Embryonic facial prominence (tissue), 1 donor: ENCODE data around the gene MAEA.

Experiments used
- DNase-seq: peaks from one replicate; pipeline ENCODE4 v3.0.0-alpha.2; 2016; ENCODE audit errors: extremely low spot score

The MAEA gene

DNA sequence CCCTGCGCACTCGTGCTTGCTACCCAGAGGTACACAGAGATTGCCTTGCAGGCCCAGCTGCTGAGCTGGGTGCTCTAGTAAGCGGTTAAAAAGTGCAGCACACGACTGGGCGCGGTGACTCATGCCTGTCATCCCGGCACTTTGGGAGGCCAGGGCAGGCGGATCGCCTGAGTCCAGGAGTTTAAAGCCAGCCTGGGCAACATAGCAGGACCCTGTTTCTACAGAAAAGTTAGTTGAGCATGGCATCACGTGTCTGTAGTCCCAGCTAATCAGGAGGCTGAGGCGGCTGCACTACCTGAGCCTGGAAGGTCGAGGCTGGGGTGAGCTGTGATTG, 62.8 kb downstream of the MAEA start:
- no peak for DNase-seq

DNA sequence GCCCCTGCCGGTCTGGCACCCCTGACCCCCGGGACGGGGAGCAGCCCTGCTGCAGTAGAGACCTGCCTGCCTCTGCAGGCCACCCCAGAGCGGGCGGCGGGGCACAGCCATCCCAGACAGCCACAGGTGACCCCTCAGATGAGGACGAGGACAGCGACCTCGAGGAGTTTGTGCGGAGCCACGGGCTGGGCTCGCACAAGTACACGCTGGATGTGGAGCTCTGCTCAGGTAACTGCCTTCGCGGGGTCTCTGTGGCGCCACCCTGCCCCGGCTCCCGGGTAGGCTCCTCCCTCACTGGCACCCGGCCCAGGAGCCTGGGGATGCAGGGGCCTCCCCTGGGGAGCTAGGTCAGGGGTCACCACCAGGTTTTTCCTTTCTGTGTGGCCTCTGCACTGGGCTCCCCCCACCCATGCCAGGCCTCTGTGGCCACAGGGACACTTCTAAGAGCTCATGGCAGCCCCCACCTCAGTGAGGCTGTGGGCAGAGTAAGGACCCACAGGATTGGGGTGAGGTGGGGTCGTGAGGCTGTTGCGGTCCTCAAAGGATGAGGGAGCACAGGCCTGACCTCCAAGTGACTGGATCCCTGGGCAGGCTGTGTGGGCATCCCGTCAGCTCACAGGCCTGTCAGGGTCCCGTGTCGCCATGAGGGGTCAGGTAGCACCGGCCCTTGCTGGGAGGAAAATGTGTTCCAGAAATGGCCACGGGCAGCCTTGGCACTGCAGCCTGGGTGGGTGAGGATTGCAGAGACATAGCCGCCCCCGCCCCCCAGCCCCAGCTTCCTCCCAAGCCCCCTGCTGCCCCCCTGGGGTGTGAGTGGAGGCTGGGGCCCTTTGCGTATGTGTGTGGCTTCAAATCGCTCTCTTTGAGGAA, 63.7 kb downstream of the MAEA start:
- no peak for DNase-seq

DNA sequence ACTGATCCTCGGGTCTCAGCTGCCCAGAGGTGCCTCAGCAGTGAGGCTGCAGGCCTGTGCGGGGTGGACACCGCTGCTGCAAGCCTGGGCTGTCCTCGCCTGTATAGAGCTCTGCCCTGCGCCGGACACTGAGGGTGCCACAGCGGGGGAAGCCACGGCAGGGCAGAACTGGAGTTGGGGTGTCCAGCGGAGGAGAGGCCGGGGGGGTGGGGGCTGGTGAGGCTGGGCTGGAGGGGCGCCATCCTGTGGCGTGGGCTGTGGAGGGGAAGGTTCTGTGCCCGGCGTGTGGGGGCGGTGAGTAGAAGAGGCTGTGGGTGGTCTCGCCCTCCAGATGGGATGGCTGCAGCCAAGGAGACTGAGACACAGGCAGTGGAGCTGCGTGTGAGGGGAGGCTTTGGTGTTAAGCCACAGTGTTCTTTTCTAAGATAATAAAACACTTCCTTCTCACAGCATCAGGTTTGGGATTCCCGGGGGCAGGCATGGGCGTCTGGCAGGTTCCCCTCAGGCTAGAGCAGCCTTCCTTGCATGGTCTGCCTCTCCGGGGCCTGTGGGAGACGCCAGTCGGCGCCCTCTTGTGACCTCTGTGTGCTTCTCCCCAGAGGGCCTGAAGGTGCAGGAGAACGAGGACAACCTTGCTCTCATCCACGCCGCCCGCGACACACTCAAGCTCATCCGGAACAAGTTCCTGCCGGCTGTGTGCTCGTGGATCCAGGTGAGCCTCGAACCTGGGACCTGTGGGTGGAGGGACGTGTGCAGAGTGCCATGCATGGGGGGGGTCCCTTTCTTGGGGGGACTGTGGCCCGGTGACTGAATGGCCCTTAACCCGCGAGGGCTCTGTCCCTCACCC, 64.7 kb downstream of the MAEA start:
- DNase-seq, result no peak

DNA sequence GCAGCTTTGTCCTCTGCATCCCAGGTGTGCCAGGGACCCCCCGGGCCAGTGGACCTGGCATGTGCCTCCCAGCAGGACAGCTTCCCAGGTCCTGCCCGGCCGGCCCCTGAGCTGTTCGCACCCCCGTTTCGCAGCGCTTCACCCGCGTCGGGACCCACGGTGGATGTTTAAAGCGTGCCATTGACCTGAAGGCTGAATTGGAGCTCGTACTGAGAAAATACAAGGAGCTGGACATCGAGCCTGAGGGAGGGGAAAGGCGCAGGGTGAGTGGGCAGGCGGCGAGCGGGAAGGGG, 65.2 kb downstream of the MAEA start:
- DNase-seq, result no peak

DNA sequence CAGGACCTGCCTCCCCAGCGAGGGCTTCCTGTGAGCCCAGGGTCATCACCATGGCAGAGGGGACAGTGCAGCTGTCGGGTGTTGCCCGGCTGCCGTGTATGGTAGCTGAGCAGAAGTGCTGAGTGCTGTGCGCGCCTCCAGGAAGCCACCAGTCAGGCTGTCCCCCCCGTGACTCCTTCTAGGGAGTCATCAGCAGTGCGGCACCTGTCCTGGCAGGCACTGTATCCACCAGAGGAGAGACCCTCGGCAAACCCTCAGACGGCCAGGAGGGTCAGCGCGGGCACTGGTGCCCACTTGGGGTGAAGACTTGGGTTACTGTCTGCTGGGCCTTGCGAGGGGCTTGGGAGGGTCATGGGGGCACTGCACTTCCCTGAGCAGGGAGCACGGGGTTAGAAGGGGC, 65.7 kb downstream of the MAEA start:
- no peak for DNase-seq

DNA sequence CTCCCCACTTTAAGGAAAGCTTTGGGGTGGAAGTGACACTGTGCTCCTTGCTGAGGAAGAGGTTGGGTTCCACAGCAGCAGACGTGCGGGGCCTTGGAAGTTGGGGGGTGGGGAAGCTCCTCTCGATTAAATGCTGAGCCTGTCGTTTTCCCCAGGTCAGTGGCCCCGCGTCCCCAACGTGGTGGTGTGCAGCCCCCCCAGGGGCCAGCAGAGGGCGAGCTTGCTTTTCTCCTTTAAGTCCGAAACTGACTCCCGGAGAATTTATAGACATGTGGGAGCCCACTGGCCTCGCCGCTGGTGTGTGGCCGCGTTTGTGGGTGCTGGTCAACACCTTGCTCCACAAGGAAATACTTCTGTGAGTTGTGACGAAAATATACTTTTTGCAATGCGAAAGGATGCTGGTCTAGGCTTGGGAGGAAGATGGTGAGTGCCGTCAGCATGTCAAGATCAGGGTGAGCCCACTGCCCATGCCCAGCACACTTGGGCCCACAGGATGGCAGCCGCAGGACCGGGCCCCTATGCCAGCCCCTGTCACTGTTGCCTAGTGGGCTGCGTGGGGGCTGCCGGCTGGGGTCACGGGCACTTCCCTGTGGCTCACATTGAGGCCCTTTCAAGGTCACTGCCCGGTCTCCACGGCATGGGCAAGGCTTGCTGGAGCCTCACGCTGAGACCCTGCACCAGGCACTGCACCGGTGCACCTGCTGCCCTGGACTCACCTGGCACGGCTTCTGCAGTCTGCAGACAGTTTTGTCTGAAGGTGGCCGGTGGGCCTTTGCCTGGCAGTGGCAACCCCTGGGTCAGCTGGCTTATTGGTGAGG, 66.7 kb downstream of the MAEA start:
- DNase-seq, result no peak

DNA sequence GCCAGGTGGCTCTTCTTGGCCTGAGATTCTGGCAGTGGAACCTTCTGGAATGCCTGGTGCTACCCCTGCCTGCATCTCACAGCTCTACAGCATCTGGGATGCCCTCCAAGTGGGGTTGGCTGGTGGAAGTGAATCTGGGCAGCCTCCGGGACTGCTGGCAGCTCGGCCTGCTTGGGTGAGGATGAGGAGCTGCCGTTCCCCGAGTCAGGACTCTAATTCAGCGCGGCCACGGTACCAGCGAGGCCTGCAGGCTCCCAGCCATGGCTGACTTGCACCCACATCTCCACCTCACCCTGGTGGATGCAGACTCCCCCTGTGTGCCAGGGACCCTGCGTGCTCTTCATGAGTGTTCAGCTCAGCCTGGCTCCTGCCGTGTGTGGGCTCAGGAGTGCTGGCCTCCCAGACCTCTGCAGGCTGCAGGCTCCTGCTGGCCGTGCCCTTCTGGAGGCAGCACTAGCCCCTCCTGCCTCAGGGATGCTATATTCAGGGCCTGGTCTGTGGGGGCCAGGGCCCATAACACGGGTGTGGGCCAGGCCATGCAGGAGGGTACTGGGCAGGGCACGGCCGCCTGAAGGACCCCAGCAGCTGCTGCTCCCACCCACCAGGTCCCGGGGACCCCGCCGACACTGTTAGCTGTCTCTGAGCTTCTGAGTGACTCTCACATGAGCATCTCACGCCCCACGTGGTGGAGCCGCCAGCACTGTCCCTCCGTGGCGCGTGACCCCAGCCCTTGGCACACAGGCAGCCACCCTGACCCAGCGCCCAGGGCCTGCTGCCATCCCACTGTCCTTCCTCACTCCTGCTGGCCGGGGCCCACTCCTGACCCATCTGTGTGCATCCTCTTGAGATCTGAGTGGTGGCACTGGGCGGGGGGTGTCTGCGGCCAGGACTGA, 67.9 kb downstream of the MAEA start:
- no peak for DNase-seq

DNA sequence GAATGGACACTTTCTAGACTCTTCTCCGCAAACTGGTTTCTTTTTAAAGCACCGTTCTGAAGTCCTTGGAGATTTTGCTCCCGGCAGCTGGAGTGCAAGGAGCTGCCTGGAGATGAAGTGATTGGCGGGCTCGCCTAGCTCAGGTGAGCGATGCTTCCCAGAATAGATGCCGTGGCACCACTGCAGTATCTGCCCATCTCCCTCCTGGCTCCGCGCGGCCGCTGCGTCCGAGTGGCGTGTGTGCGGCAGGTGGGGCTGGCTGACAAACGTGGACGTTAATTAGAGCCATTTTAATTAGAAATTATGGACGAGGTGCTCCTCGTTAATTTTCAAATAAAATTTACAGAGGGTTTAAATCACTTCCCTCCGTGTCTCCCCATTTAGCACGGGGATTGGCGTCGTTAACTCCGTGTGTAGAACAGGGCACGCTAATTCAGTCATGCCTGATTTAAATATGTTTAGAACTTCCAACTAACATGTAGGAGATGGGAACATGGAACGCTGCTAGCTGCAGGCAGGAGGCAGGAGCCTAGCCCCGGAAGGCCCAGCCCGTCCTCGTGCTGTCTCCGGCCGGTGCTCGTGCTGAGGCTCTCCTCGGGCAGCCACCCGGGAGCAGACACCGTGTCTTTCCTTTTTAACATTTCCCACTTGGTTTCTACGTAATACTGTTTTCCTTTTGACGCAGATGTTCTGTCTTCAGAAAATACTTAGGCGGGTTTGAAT, 68.9 kb downstream of the MAEA start:
- DNase-seq, result no peak

DNA sequence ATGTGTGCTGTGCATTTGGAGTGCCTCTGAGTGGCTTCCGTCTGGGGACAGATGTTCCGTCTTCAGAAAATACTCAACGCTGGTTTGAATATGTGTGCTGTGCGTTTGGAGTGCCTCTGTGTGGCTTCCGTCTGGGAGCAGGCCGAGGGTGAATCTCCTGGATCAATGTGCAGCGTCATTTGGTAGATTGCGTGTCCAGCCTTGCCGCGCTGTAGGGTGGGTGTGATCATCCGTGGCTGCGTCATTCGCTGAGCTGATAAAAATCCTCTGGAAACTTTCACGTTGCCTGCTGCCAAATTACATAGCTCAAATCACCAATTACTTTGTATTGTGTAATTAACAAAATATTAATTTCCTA, 69.4 kb downstream of the MAEA start:
- no peak for DNase-seq

DNA sequence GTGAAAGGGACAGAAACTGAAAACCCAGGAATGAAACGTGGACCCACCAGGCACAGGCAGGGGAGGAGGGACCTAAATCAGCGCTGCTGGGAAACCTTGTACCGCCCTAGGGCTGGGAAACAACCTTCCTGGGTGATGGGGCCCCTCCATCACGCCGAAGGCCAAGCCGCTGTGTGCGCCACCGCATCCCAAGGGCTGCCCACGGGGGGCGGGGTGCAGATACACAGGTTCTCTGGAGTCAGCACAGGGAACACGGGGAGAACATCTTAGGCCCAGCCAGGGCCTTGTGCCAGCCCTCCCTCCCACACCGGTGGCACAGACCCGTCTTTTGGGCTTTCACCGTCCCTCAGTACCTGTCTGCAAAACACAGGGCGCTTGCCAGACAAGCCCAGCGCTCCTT, 70.3 kb downstream of the MAEA start:
- DNase-seq, result no peak

DNA sequence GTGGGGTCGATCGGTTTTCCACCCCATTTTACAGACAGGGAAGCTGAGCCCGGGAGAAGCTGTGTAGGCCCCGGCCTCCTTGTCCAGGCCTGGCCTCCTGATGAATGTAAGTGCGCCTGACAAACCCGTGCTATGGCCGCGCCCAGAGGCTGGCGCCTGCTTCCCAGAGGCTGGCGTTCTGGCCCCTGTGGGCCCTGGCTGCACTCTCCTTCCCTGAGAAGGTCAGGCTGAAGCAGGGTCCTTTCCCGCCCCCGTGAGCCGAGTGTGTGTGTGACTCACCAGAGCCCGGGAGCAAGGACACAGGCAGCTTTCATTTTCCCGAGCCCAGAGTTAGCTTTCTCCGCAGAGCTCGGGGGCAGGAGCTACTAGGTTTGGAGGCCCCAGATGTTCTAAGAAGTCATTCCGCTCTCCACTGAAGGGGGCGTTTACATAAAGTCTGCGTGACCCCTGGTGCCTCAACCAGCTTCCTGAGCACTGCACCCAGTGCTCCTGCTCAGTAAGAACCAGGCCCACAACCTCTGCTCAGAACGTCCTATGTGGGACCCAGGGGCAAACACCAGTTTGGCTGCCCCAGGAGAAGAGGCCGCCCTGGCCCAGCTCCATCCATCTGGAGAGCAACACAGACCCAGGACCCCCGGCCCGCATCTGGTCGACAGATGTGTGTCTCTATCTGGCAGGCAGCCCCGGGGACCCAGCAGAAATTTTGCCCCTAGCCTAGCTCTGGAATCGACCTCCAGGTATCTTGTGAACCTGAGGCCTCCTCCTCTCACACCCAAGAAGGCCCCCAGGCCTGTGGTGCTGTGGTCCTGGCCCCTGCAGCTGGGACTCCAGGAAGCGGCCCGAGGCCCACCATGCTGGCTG, 71.0 kb downstream of the MAEA start:
- no peak for DNase-seq

DNA sequence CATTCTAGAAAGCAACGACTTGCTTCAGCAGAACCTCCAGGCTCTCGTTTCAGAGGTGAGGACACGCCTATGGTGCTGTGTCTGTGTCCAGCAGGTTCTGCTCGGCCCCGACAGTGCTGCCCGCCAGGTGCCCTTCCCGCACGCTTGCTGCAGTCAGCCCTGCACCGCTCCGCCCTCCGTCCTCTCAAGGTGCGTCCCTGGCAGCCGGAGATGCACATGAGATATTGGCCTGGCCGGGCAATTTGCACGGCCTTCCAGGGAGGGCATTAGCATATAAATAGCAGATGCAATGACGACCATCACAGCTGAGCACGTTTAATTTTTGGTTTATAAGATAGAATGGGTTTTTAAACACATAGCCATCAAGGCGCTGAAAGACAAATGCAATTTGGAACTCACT, 71.7 kb downstream of the MAEA start:
- DNase-seq, result no peak

DNA sequence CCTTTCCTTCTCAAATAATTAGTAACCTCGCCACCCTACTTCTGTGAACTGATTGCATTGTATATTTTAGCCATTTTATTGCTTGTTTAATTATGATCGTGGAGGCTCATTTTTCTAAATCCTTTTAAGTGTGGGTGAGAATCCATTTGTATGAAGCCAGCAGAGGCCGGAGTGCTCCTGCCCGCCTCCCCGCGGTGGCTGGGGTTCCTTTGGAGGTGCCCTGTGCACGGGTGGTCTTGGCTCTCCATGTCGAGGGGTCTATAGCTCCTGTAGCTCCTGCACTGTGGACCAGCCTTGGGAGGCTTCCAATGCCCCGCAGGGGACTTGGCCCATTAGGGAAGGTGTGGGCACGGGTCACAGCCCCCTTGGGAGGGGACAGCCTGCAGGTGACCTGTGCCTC, 72.4 kb downstream of the MAEA start:
- DNase-seq, result no peak

DNA sequence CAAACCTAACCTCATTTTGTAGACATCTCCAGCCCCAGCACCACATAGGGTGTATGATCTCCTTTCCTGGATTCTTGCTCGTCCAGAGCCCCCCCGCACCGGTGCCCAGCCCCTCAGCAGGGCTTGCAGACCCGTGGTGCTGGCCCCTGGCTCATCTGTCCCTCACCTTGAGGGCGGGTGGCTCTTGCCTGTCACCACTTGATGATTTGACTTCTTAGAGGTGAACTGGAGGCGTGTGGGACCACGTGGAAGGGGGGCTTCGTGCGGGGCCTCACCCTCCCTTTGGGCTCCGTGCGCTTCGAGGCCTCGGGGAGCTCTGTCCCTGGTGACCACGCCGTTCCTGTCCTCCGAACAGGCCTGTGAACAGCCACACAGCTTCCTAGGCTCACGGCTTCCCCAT, 72.8 kb downstream of the MAEA start:
- no peak for DNase-seq

DNA sequence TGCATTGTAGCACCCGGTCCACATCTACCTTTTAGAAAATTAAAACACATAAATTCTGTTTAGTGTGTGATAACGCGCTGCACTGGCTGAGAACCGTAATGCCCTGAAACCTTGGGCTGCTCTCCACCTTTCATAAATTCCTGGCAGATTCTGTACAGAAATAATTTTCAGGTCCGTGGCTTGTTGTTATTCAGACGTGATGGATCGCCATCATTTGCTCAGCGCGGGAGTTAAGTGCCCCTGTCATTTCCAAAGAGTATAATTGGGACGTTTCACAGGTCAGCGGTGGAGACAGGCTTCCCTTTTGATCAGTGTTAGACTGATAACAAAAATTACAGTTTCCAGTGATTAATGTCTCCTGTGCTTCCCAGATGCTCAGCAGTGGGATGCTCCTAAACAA, 73.8 kb downstream of the MAEA start:
- no peak for DNase-seq

DNA sequence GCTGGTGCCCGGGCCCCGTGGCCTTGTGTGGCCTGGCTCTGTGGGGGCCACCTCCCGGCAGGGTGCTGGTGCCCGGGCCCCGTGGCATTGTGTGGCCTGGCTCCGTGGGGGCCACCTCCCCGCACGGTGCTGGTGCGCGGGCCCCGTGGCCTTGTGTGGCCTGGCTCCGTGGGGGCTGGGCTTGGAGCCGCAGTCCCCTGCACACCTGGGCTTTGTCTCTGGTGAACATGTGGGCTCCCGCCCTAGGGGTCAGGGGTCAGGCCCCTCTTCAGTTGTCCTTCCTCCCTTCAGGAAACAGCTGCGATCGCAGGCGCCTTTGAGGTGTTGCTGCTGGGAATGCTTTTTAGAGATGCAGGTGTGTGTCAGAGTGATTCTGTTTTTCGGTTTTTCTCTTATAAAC, 74.5 kb downstream of the MAEA start:
- no peak for DNase-seq

DNA sequence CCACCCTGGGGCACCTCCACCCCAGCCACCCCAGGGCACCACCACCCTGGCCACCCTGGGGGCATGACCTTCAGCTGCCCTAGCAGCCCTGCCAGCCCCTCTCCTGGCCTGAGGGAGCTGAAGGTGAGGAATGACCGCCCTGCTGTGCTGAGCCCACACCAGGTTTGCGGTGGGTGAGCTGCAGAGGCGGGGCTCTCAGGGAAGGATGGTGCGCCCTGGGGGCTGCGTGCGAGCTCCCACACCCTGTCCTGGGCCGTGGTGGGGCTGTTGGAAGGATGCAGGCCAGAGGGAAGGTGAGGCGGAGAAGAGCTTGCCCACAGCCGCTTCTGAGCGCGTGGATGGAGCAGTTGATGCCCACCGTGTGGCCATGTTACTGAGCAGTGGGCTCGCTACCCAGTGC, 75.1 kb downstream of the MAEA start:
- DNase-seq, result no peak

DNA sequence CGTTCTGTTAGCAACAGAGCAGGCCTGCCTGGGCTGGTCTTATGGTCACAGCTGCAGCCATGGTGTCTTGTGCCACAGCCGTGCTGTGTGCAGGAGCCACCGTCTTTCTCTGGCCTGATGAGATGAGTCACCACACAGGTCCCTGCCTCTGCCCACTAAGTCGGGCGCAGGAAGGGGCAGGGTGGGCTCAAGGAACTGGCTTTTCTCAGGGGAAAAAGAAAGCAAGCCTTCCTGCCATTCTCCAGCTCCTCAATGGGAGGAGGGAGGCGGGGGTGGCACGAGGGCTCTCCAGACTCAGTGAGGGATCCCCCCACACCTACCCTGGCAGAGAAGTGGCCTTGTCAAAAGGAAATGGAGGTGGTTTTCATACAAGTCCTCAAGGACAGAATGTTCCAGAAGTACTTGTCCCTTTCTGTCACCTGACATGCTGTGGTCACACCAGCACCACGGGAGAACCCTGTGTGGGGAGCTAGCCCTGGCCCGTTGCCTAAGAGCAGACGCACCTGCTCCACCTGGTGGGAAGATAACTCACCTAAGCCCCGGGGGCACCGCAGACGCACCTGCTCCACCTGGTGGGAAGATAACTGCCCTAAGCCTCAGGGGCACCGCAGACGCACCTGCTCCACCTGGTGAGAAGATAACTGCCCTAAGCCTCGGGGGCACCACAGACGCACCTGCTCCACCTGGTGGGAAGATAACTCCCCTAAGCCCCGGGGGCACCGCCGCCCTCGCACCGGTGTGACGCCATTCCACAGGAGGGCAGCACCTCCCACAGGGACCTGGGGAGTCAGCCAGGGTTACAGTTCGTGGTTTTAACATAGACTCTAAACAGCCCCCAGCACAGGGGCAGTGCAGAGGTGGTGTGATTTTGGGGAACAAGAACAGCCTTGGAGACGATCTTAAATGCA, 75.8 kb downstream of the MAEA start:
- DNase-seq, result no peak
